ENCODE results near the gene TRMT11.
"Not testable (repeated sequence)": the region's sequence is repeated elsewhere in the genome, so short reads cannot be mapped to it uniquely, and the experiment has no call there.

The TRMT11 gene

GRCh38 chr6:125956506-125957390, 29.6 kb upstream of the TRMT11 start, which contains the start of gene HINT3:
TSS of gene HINT3 (plus strand) at chr6:125956770. CDS start at chr6:125956978, 208 bp downstream.
- DNase-seq = peak; percentile 51 to 98 (median 92)

- DNase-seq = no peak
Measured at GRCh38 chr6:125957391-125957693, 29.0 kb upstream of the TRMT11 start.

GRCh38 chr6:125957845-125958244, 28.5 kb upstream of the TRMT11 start:
- DNase-seq = peak in 16 of 56 donors; percentile 2 to 32 (median 20)

DNA sequence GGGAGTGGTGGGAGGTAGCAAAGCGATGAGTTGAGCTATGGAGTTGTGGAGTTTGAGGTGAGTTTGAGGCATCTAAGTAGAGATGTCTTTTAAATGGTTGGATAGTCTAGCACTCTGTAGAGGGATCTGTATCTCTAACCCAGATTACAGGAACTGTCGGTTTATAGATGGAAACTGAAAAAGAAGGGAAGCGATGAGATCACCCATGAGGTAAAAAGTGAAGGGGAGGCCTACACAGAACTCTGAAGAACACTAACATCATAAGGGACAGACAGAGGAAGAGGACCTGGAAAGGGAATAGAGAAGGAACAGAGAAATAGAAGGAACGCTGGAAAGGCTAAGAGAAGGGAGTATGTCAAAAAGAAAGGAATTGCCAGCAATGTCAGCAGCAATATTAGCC, 27.3 kb upstream of the TRMT11 start:
- DNase-seq = no peak

DNA sequence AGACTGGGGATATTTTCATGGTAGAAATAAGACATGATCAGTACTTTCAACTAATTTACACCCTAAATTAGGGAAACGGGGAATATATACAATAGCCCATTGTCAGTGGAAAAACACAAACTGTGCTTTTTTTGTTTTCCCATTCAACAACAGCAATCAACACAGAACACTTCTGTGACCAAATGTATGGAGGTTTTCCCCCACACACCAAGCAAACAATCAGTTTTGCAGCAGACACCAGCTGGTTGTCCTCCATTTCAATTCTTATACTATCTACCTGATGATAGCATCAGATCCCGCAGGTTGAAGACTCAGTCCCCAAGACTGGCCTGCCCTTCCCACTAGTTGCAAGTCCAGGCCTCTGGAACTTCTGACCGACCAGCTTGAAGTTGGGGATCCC, 25.2 kb upstream of the TRMT11 start:
- peak in 7 of 56 donors; percentile 3 to 59 (median 17) for DNase-seq

DNA sequence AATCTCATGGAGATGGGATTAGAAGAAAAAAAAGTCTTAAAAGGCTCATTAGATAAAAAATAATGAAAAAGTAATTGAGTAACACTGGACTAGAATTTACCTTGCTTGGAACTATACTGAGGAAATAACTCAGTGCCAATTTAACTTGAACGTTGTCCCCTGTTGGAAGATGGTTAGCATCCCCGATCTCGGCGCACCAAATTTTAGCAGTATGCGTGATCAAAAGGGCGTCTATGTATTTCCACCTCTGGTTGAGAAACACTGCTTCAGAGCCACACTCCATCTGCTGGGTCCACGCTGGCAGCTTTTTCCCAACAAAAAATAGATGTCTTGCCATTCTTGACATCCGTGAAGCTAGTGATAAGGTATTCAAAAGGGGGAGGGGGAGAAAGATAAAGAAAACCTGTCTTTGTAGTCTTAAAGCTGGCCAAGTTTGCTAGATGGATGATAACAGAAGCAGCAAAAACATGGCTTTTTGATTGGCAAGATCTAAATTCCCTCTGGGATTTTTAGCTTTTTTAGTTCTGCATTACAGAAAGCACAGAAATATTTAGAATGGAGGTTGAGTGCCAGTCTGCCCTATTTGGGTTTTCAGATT, 23.3 kb upstream of the TRMT11 start:
- no peak for DNase-seq

- no peak for DNase-seq
Measured at GRCh38 chr6:125963817-125964216, 22.5 kb upstream of the TRMT11 start.

GRCh38 chr6:125966569-125966968, 19.8 kb upstream of the TRMT11 start:
- DNase-seq = no peak

- no peak for DNase-seq
Measured at GRCh38 chr6:125968493-125968892, 17.8 kb upstream of the TRMT11 start.

DNA sequence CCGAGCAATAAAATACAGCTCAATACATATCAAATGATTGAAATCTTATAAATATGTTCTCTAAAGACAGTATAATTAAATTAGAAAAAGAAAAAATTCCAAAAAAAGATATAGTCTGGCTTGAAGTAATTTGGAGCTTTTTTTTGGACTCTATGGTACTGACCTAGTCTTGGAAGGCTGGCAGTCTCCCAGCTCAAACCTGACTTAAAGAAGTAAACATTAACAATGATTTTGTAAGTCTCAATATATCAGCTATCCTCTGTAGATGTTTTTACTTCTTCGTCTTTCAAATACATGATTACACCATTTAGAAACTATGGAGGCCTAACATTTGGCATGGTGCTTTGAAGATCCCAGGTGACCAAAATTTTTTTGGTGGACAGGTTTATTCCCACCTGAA, 15.6 kb upstream of the TRMT11 start:
- no peak for DNase-seq

GRCh38 chr6:125972478-125972877, 13.9 kb upstream of the TRMT11 start:
- not testable (repeated sequence) for DNase-seq

- DNase-seq = no peak
Measured at GRCh38 chr6:125974214-125974866, 12.0 kb upstream of the TRMT11 start.

GRCh38 chr6:125979101-125979500, 7.2 kb upstream of the TRMT11 start:
- no peak for DNase-seq

GRCh38 chr6:125981571-125982185, 4.7 kb upstream of the TRMT11 start:
- DNase-seq = no peak

DNA sequence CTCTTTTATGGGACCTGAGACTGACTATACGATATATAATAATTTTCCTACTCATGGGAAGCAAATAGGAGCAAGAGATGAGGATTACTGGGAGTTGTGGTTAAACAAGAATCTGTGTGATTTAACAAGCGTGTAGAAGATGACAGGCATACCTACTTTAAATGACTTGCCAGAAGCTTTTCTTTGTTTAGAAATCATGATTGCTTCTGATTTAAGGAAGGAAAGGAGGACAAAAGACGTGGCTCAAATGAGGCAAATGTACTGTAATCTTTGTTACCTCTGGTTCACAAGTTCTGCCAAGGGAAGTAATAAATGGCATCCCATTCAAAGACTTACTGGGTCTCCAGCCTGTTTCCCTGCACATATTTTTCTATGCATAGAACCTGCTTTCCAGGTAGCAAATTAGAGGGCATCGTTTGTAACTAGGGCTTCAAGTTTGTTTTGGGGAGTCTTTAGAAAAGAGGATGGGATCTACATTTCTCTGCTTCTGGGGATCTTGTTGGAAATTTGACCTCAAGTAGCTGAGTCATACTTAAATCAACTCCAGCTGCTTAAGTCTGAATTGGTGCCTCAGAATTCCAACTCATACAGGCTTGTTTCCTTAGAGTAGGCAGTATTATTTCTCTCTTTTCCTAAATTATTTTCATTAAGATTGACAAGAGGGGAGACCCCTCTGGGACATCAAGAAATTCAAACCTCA, 2.9 kb upstream of the TRMT11 start:
- DNase-seq = no peak

DNA sequence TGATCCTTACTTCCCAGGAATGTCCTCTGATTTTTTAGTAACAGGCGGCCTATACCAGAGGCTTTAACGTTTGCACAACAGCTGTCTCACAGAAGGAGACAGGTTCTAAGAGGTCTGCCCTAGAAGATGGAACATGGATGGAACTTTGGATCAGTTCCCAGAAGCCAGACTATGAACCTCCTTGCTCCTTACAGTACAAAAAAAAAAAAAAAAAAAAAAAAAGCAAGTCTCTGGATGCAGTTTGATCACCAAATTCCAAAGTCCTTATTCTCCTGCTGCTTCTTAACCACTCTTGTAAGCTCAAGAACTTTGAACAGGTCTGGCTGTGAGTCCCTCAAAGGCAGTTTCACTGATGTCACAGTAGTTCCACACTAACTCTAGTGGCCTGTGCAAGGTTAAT, 2.0 kb upstream of the TRMT11 start:
- no peak for DNase-seq

DNA sequence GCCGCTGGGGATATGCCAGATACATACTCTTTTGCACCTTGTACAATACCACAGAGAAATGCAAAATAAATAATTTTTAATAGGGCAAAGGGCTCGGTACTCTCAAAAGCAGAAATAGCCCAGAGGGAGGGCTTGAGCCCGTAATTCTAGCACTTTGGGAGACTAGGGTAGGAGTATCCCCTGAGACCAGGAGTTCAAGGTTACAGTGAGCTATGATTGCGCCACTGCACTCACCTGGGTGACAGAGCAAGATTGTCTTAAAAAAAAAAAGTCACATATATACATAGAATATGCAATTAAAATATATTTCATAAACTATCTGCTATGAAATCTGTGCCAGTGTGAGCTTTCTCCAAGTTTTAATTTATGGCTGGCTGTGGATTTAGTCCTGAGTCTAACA, 818 bp upstream of the TRMT11 start:
- no peak for DNase-seq

DNA sequence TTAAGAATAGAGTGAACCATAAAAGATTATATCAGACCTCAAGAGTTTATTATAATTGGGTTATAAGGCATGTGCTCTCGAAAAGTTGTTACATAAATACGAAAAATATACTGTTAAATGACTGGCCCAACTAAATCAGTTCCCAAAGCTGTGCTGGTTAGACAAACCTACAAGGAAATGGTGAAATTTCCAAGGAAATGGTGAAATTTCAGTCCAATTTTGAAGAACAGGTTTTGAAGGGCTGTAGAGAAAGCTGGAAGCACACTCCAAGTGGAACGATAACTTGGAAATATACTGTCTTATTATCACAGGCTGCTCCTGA, 400 bp upstream of the TRMT11 start:
- no peak for DNase-seq

DNA sequence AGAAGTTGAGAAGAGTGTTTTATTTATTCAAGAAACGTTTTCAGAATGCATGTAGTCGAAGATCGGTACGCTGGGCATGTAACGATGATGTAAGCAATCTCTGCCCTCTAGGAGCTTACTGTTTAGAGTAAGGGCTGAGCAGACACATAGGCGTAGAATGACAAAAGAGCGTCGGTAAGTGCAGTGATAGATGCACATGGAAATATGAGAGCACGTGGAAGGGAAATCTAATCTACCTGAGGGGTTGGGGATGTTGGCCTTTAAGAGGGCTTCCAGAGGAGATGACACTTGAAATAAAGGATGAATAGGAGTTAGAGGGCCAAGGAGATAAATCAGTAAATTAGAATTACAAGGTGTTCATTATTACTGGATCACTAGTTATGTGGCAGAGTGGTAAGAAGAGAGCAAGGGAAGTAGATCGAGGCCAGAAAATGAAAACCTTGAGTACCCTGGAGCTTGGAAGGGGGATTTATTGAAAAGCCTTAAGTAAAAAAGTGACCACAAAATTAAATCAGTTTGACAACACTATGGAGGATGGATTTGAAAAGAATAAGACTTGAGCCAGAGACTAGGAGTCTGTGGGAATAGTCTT, 782 bp downstream of the TRMT11 start:
- DNase-seq = peak in 1 of 56 donors; percentile 47

DNA sequence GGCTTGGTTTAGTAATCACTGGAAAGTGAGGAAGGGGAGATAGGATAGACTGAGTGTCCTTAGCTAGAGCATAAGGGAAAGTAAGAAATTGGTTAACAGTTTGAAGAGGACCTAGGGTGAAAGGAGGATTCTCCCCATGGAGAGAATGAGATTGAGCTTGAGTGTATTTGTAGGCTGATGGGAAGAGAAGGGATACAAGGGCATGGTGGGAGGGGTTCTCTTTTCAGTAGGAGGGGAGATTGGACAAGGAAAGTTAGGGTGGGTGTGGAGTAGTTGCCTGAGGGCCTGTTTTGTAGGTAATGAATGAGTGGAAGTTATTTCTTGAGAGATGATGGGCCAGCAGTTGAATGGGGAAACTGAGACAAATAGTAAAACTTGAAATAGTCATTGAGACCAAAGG, 1.9 kb downstream of the TRMT11 start:
- DNase-seq = no peak

GRCh38 chr6:125989631-125990030, 3.3 kb downstream of the TRMT11 start:
- no peak for DNase-seq

All from nucleus accumbens (tissue), 56 donors.